Measurements from ENCODE around the gene DMPK. TPM values are rescaled to one million over a fixed set of nuclear protein-coding genes. Genes with fewer than 3 reads are reported as not detected.

Gene DMPK
- total and polyA plus RNA-seq, 9 of the 15 experiments (the other 6 are each of a cell fraction or from before 2014, with no cell fraction given) = 0.24 to 31.3 (median 7.3) TPM

DNA sequence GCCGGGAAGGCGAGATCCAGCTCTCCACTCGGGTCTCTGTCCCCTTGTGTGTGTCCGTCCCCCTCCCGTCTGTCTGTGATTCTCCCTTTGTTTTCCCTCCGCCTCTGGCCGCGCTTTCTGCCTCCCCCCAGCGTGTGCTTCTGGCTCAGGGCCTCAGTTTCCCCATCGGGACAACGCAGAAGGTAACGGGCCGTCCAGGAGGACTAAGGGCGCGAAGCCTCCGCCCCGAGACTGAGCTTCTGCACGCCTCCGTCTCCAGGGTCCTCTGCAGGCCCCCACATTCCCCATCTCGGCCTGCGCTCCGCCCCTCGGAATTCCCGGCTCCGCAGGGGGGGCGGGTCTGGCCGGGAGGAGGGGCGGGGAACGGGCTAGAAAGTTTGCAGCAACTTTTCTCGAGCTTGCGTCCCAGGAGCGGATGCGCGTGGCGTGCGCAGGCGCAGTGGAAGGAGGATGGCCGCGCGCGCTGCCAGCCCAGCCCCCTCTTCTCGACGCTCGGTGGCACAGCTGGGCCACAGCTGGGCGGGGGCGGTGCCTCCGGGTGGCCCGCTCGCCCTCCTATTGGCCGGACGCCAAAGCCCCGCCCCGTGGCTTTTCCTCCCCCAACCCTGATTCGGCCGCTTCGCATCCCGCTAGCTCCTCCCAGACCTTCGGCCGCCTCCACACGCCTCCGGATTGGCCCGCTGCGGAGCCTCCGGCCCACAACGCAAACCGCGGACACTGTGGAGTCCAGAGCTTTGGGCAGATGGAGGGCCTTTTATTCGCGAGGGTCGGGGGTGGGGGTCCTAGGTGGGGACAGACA lies 13.1 kb downstream of the DMPK start, which contains the start of gene SIX5 (continued):
- TF ChIP-seq, protein P1, sequence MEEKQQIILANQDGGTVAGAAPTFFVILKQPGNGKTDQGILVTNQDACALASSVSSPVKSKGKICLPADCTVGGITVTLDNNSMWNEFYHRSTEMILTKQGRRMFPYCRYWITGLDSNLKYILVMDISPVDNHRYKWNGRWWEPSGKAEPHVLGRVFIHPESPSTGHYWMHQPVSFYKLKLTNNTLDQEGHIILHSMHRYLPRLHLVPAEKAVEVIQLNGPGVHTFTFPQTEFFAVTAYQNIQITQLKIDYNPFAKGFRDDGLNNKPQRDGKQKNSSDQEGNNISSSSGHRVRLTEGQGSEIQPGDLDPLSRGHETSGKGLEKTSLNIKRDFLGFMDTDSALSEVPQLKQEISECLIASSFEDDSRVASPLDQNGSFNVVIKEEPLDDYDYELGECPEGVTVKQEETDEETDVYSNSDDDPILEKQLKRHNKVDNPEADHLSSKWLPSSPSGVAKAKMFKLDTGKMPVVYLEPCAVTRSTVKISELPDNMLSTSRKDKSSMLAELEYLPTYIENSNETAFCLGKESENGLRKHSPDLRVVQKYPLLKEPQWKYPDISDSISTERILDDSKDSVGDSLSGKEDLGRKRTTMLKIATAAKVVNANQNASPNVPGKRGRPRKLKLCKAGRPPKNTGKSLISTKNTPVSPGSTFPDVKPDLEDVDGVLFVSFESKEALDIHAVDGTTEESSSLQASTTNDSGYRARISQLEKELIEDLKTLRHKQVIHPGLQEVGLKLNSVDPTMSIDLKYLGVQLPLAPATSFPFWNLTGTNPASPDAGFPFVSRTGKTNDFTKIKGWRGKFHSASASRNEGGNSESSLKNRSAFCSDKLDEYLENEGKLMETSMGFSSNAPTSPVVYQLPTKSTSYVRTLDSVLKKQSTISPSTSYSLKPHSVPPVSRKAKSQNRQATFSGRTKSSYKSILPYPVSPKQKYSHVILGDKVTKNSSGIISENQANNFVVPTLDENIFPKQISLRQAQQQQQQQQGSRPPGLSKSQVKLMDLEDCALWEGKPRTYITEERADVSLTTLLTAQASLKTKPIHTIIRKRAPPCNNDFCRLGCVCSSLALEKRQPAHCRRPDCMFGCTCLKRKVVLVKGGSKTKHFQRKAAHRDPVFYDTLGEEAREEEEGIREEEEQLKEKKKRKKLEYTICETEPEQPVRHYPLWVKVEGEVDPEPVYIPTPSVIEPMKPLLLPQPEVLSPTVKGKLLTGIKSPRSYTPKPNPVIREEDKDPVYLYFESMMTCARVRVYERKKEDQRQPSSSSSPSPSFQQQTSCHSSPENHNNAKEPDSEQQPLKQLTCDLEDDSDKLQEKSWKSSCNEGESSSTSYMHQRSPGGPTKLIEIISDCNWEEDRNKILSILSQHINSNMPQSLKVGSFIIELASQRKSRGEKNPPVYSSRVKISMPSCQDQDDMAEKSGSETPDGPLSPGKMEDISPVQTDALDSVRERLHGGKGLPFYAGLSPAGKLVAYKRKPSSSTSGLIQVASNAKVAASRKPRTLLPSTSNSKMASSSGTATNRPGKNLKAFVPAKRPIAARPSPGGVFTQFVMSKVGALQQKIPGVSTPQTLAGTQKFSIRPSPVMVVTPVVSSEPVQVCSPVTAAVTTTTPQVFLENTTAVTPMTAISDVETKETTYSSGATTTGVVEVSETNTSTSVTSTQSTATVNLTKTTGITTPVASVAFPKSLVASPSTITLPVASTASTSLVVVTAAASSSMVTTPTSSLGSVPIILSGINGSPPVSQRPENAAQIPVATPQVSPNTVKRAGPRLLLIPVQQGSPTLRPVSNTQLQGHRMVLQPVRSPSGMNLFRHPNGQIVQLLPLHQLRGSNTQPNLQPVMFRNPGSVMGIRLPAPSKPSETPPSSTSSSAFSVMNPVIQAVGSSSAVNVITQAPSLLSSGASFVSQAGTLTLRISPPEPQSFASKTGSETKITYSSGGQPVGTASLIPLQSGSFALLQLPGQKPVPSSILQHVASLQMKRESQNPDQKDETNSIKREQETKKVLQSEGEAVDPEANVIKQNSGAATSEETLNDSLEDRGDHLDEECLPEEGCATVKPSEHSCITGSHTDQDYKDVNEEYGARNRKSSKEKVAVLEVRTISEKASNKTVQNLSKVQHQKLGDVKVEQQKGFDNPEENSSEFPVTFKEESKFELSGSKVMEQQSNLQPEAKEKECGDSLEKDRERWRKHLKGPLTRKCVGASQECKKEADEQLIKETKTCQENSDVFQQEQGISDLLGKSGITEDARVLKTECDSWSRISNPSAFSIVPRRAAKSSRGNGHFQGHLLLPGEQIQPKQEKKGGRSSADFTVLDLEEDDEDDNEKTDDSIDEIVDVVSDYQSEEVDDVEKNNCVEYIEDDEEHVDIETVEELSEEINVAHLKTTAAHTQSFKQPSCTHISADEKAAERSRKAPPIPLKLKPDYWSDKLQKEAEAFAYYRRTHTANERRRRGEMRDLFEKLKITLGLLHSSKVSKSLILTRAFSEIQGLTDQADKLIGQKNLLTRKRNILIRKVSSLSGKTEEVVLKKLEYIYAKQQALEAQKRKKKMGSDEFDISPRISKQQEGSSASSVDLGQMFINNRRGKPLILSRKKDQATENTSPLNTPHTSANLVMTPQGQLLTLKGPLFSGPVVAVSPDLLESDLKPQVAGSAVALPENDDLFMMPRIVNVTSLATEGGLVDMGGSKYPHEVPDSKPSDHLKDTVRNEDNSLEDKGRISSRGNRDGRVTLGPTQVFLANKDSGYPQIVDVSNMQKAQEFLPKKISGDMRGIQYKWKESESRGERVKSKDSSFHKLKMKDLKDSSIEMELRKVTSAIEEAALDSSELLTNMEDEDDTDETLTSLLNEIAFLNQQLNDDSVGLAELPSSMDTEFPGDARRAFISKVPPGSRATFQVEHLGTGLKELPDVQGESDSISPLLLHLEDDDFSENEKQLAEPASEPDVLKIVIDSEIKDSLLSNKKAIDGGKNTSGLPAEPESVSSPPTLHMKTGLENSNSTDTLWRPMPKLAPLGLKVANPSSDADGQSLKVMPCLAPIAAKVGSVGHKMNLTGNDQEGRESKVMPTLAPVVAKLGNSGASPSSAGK (IDR thresholded peaks at IDR 0.05) = peak; percentile 30; the same call in 1 of the 2 replicates
- TF ChIP-seq CCAR2 (IDR thresholded peaks at IDR 0.05; ENCODE audit: low read depth, low read length) = no peak
- TF ChIP-seq POLR2H (tag; IDR thresholded peaks at IDR 0.05; ENCODE audit: low read depth) = peak; percentile 61
- no peak for TF ChIP-seq TCFL5 (CRISPR knock-in tag; conservative IDR thresholded peaks at IDR 0.05)
- TF ChIP-seq YY1 (IDR thresholded peaks at IDR 0.05; ENCODE audit: borderline replicate concordance in 1 of 3, control insufficient read depth in 1 of 3, extremely low read depth in 1 of 3, insufficient read depth in 3 of 3, insufficient read length in 1 of 3, insufficient replicate concordance in 2 of 3, low read depth in 1 of 3, low read length in 2 of 3) = peak; percentile 15 to 79 (median 69)
- peak; percentile 67 for TF ChIP-seq RBFOX2 (IDR thresholded peaks at IDR 0.05; ENCODE audit: low read depth, low read length)
- TF ChIP-seq ELF2 (CRISPR knock-in tag; IDR thresholded peaks at IDR 0.05) = 0 out of 2 replicates have a peak, but pooled peaks have one; percentile 37
- TF ChIP-seq, protein P2, sequence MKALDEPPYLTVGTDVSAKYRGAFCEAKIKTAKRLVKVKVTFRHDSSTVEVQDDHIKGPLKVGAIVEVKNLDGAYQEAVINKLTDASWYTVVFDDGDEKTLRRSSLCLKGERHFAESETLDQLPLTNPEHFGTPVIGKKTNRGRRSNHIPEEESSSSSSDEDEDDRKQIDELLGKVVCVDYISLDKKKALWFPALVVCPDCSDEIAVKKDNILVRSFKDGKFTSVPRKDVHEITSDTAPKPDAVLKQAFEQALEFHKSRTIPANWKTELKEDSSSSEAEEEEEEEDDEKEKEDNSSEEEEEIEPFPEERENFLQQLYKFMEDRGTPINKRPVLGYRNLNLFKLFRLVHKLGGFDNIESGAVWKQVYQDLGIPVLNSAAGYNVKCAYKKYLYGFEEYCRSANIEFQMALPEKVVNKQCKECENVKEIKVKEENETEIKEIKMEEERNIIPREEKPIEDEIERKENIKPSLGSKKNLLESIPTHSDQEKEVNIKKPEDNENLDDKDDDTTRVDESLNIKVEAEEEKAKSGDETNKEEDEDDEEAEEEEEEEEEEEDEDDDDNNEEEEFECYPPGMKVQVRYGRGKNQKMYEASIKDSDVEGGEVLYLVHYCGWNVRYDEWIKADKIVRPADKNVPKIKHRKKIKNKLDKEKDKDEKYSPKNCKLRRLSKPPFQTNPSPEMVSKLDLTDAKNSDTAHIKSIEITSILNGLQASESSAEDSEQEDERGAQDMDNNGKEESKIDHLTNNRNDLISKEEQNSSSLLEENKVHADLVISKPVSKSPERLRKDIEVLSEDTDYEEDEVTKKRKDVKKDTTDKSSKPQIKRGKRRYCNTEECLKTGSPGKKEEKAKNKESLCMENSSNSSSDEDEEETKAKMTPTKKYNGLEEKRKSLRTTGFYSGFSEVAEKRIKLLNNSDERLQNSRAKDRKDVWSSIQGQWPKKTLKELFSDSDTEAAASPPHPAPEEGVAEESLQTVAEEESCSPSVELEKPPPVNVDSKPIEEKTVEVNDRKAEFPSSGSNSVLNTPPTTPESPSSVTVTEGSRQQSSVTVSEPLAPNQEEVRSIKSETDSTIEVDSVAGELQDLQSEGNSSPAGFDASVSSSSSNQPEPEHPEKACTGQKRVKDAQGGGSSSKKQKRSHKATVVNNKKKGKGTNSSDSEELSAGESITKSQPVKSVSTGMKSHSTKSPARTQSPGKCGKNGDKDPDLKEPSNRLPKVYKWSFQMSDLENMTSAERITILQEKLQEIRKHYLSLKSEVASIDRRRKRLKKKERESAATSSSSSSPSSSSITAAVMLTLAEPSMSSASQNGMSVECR (CRISPR knock-in tag; IDR thresholded peaks at IDR 0.05) = peak; percentile 98
- TF ChIP-seq POU5F1 (IDR thresholded peaks at IDR 0.05; ENCODE audit: borderline replicate concordance, low read depth, low read length, partially characterized antibody) = peak; percentile 19

Measured in K562 (cell line).